Rectal smooth muscle tissue (tissue), 1 donor: ENCODE results near the gene MYH10.

Experiments used
- H3K27ac ChIP-seq: one replicate; pipeline ENCODE4 v1.7.0; 2013; ENCODE audit warnings: low read depth, low read length, inconsistent platforms
- H3K27me3 ChIP-seq: one replicate; pipeline ENCODE4 v1.7.0; 2013; ENCODE audit warnings: low read length; ENCODE audit not compliant: control insufficient read depth, insufficient read depth
- H3K36me3 ChIP-seq: one replicate; pipeline ENCODE4 v1.7.0; 2013; ENCODE audit warnings: low read length; ENCODE audit not compliant: control insufficient read depth, insufficient read depth
- H3K4me1 ChIP-seq: one replicate; pipeline ENCODE4 v1.7.0; 2013; ENCODE audit warnings: low read length; ENCODE audit not compliant: control insufficient read depth, insufficient read depth
- H3K4me3 ChIP-seq: one replicate; pipeline ENCODE4 v1.7.0; 2013; ENCODE audit warnings: low read length
- H3K9ac ChIP-seq: one replicate; pipeline ENCODE4 v1.7.0; 2013; ENCODE audit warnings: low read length

The MYH10 gene

DNA sequence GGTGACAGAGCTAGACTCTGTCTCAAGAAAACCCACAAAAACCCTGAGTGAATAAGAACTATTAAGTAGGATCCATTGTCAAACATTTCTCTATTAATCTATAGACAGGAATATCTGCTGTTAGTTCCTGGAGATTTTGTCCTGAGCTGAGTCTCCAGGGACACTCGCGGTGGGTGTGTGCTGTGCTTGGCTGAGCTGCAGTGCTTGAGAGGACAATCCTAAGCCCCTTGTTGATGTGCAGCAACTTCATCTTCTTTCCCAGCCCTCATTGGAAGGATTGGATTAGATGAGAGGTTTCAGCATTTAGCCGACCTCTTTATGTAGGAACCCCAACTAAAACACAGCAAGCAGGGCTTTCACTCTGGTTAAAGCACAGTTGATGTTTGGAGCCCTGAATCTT, 161.5 kb downstream of the MYH10 start:
- Histone ChIP-seq H3K27ac (no peak overlapping the region), H3K27me3 (no peaks in the 10 kb centered on the region), H3K4me3 (no peak overlapping the region), H3K36me3 (peaks cover 32% of the 10 kb centered on the region), H3K4me1 (peaks cover 7% of the 10 kb centered on the region), H3K9ac (no peak overlapping the region)

DNA sequence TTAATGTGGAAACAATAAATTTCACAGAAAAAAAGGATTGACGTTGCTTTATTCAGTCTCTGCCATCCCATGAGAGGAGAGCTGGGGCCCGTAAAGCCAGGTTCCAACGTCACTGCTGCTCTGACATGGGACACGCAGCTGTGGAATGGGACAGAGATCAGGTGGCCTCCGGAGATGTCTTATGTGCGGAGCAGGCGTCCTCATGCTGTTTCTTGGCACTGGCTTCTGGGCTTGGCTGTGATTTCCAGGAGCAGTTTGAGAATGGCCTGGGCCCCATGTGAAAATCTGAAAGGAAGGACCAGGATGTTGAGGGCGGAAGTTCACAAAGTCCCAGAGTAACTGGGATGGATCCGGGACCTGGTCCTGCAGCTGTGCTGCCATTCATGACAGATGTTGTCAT, 162.4 kb downstream of the MYH10 start:
- Histone ChIP-seq H3K4me3 (no peak overlapping the region), H3K27ac (no peak overlapping the region), H3K27me3 (no peaks in the 10 kb centered on the region), H3K36me3 (peaks cover 41% of the 10 kb centered on the region), H3K4me1 (peaks cover 7% of the 10 kb centered on the region), H3K9ac (no peak overlapping the region)

DNA sequence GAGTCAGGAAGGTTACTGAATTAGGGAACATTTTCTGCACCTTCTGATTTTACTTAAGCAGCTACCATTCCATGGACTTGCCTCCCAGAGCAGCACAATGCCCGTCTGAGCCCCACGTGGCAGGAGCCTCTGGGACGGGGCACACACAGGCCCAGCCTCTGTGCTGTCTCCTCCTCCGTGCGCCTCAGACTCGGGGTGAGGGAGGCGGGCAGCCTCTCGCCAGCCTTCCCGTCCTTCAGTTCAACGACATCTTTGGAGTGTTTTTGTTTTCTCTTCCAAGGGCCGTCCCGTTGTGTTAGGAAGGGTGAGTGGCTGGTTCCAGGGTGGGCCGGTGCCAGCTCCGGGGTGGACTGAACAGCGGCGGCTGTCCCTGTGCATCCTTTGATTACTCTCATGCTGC, 163.0 kb downstream of the MYH10 start:
- H3K27me3 ChIP-seq: no peaks in the 10 kb centered on the region
- H3K27ac ChIP-seq: no peak overlapping the region
- H3K4me1 ChIP-seq: peaks cover 7% of the 10 kb centered on the region
- no peak overlapping the region for H3K4me3 ChIP-seq
- H3K36me3 ChIP-seq: peaks cover 46% of the 10 kb centered on the region
- no peak overlapping the region for H3K9ac ChIP-seq

DNA sequence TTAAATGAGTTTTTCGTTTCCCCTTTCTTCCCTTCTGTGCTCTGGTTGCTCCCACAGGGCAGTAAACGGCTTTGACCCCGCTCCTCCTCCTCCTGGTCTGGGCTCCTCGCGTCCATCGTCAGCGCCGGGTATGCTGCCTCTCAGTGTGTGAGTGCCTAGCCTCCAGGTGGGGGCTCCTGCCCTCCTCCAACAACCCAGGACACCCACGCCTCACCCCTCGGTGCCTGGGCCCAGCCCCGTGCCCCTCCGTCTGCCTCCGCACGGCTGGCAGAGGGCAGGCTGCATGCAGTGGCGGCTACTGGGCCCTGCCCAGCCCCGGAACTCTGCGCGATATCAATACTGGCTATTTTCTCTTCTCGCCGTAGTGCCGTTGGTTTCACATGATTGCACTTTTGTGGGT, 163.7 kb downstream of the MYH10 start:
- H3K36me3 ChIP-seq: peaks cover 51% of the 10 kb centered on the region
- no peaks in the 10 kb centered on the region for H3K27me3 ChIP-seq
- H3K4me3 ChIP-seq: no peak overlapping the region
- peaks cover 7% of the 10 kb centered on the region for H3K4me1 ChIP-seq
- no peak overlapping the region for H3K27ac ChIP-seq
- no peak overlapping the region for H3K9ac ChIP-seq

DNA sequence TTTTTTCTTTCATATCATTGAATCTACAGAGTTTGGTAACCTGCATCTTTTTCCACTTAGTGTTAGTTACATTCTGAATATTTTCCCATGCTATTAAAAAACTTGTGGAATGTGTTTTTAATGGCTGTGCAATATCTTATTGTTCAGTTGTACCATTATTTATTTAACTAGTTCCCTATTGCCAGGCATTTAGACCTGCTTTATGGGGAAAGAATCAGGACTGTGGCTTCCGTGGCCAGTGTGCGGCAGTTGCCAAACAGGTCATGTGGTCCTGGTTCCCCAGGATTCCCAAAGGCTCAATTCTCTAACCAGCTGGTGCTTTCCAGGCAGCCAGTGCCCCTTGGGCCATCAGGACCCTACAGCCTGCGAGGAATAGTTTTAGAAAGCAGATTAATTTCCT, 164.1 kb downstream of the MYH10 start:
- Histone ChIP-seq H3K9ac (no peak overlapping the region), H3K4me3 (no peak overlapping the region), H3K36me3 (peaks cover 50% of the 10 kb centered on the region), H3K4me1 (peaks cover 7% of the 10 kb centered on the region), H3K27me3 (no peaks in the 10 kb centered on the region), H3K27ac (no peak overlapping the region)

DNA sequence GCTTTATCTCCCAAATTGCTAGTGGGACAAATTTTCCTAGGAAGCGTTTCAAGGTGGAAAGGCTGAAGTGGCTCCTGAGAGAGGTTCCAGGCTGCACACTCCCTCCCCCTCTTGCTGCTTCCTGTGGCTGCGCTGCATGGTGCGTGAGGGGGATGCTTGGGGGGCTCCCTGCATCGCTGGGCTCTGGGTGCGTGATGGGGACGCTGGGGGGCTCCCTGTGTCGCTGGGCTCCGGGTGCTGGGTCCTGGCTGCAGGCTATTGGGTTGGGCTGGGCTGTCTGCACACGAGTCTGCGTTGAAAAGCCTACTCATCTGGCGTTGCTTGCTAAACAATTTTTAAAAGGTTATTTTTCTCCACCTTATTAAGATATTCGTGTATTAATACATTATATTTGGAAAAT, 164.8 kb downstream of the MYH10 start:
- Histone ChIP-seq H3K36me3 (peaks cover 51% of the 10 kb centered on the region), H3K27me3 (no peaks in the 10 kb centered on the region), H3K27ac (no peak overlapping the region), H3K4me1 (peaks cover 7% of the 10 kb centered on the region), H3K4me3 (no peak overlapping the region), H3K9ac (no peak overlapping the region)

DNA sequence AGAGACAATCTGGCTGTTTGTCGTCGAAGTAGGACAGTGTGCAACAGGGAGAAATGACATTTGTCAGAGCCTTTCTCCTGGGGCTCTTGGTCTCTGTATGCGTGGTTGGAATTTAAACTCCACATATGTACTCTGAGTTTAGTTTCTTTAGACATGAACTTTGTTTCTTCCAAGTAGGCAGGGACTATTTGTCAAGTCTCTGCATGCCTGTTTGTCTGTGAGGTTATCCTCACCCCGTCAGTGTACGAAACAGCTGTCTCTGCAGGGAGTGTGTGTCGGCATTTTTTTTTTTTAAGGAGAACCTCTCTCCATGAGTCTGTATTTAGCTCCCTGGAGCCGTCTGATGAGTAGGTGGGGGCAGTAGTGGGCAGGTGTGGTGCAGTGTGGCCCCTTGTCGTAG, 165.2 kb downstream of the MYH10 start:
- no peak overlapping the region for H3K27ac ChIP-seq

DNA sequence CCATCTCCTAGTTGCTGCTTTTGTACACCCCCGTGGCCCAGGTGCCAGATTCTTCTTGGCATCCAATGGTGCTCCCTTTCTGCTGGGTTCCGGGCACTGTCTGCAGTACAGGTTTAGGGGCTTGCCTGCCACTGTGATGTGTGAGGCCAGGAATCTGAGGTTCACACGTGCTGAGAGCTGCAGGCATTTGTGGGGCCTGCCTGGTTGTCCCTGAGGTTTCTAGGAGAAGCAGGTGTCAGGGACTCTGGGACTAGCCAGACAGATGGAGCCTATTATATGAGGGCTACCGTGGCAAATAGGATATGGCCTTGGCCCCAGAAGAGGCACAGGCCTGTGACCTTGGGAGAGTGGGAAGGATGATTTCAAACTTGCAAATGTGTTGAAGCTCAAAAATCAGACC, 165.6 kb downstream of the MYH10 start:
- Histone ChIP-seq H3K27me3 (no peaks in the 10 kb centered on the region), H3K4me1 (peaks cover 7% of the 10 kb centered on the region), H3K27ac (no peak overlapping the region), H3K4me3 (no peak overlapping the region), H3K36me3 (peaks cover 56% of the 10 kb centered on the region), H3K9ac (no peak overlapping the region)

More for the DNA sequence above, 165.2 kb downstream of the MYH10 start:
- H3K36me3 ChIP-seq: peaks cover 51% of the 10 kb centered on the region
- H3K27me3 ChIP-seq: no peaks in the 10 kb centered on the region
- no peak overlapping the region for H3K4me3 ChIP-seq
- H3K4me1 ChIP-seq: peaks cover 7% of the 10 kb centered on the region
- H3K9ac ChIP-seq: no peak overlapping the region

DNA sequence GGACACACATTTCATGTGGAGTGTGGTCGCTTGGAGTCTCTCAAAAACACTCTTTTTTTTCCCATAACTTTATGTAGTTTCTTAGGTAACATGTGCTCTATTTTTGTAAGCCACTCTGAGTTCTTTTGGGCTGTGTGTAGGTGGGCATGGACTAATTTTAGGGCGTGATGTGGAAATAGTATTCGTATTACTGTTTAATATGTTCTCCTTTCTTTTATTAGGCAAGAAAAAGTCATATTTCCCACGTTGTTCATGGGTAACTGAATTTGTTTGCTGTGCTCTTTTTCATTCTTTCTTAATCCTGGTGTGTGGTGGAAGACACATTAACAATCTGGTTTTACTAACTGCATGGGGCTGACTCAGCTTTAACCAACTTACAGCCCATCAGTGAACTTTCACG, 167.4 kb downstream of the MYH10 start:
- H3K4me1 ChIP-seq: peaks cover 7% of the 10 kb centered on the region
- H3K4me3 ChIP-seq: no peak overlapping the region
- peaks cover 60% of the 10 kb centered on the region for H3K36me3 ChIP-seq
- H3K9ac ChIP-seq: no peak overlapping the region
- H3K27ac ChIP-seq: no peak overlapping the region
- H3K27me3 ChIP-seq: no peaks in the 10 kb centered on the region

DNA sequence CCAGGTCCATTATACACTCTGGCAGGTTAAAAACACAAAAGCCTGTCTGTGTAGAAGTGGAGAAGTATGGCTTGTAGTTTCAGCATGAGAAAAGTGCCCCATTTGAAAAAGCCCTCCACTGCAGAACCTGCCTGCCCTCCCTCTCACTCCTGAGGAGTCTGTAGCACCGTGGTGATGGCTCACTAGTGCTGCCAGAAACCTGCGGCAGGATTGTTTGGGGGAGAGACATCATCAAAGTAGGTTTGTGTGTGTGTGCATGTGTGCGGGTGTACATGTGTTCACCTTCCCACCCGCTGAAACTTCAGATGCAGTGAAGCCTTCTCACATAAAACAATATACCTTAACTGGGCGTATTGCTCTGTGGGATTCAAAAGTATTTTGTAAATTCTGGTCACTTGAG, 168.0 kb downstream of the MYH10 start:
- H3K36me3 ChIP-seq: peaks cover 58% of the 10 kb centered on the region

DNA sequence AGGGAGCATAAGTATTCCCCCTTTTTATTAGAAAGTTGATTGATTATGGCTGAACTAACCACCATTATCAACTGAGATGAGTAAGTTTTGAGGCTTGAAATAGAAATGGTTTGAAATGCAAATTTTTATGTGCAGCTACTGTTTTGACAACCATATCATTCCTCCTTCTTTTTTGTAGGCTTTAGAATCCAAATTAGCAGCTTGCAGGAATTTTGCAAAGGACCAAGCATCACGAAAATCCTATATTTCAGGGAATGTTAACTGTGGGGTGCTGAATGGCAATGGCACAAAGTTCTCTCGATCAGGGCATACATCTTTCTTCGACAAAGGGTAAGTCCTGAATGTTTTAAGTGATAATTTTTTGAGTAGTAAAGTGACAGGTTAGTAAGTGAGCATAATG, 170.7 kb downstream of the MYH10 start:
- Histone ChIP-seq H3K4me3 (no peak overlapping the region), H3K9ac (no peak overlapping the region), H3K36me3 (peaks cover 58% of the 10 kb centered on the region), H3K27ac (no peak overlapping the region), H3K27me3 (no peaks in the 10 kb centered on the region), H3K4me1 (peaks cover 1% of the 10 kb centered on the region)

More for the DNA sequence above, 168.0 kb downstream of the MYH10 start:
- Histone ChIP-seq H3K4me1 (peaks cover 7% of the 10 kb centered on the region), H3K9ac (no peak overlapping the region), H3K27ac (no peak overlapping the region), H3K4me3 (no peak overlapping the region), H3K27me3 (no peaks in the 10 kb centered on the region)

DNA sequence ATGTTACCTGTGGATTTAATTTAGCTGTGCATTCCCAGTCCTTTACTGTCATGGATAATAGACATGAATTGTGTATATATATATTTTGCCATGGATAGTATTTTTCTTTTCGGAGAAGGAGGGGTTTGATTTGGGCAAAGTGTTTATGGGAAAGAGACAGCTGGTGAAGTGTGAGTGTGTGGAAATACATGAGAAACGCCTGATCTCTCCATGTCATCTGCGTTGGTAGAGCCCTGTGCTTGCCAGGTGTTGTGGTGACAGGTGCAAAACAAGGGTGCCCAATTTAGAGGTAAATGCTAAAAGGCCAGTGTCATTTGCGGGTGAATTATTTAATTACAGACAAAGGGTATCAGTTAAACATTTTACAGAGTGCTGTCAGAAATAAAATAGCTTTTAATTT, 171.4 kb downstream of the MYH10 start:
- Histone ChIP-seq H3K36me3 (peaks cover 61% of the 10 kb centered on the region), H3K27me3 (no peaks in the 10 kb centered on the region), H3K4me3 (no peak overlapping the region), H3K27ac (no peak overlapping the region), H3K9ac (no peak overlapping the region), H3K4me1 (no peaks in the 10 kb centered on the region)

DNA sequence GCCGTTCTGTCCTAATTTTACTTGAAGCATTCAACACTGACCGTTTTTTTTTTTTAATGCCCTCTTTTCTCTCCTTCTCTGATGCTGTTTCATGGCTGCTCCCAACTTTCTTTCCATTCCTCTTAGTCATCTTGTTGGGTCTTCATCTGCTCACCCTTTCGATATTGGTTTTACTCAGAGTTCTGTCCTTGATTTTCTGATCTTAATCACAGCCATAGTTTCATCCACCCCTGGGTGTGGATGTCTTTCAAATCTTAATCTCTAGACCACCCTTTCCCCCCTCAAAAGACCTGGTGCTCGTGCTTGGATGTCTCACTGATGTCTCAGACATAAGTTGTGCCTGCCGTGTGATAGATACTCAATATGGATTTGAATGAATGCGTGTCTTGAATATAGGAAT, 172.4 kb downstream of the MYH10 start:
- no peaks in the 10 kb centered on the region for H3K4me1 ChIP-seq
- H3K27ac ChIP-seq: no peak overlapping the region
- H3K4me3 ChIP-seq: no peak overlapping the region
- H3K27me3 ChIP-seq: no peaks in the 10 kb centered on the region
- H3K36me3 ChIP-seq: peaks cover 52% of the 10 kb centered on the region
- H3K9ac ChIP-seq: no peak overlapping the region
